GM23248 (cell line): Measurements from ENCODE around the gene CAMP. TPM values are rescaled to one million over a fixed set of nuclear protein-coding genes. Genes with fewer than 3 reads are reported as not detected.
"Not testable (repeated sequence)": the region's sequence is repeated elsewhere in the genome, so short reads cannot be mapped to it uniquely, and the experiment has no call there.

Experiments used
- DNase-seq: peaks from one replicate; pipeline ENCODE4 v3.0.0-alpha.2; 2015
- H2AFZ ChIP-seq: fragments of 200-600 bp; sonication (generic); 2 replicates; pipeline ENCODE4 v1.6.1; 2016; ENCODE audit warnings: antibody characterized with exemption
- H3F3A ChIP-seq: fragments of 200-600 bp; sonication (generic); 2 replicates; pipeline ENCODE4 v1.6.1; 2016; ENCODE audit warnings: mild to moderate bottlenecking, antibody characterized with exemption, mixed run types; ENCODE audit not compliant: insufficient read depth
- H3K27ac ChIP-seq: fragments of 200-600 bp; sonication (generic); 2 replicates; pipeline ENCODE4 v1.5.1; 2016; ENCODE audit warnings: mild to moderate bottlenecking
- H3K27me3 ChIP-seq: fragments of 200-600 bp; sonication (generic); replicated peaks from 2 replicates; pipeline ENCODE4 v1.6.1; 2016; ENCODE audit warnings: mild to moderate bottlenecking; ENCODE audit not compliant: insufficient read depth
- H3K36me3 ChIP-seq: fragments of 200-600 bp; sonication (generic); 2 replicates; pipeline ENCODE4 v1.6.1; 2016; ENCODE audit warnings: low read depth, mild to moderate bottlenecking
- H3K4me1 ChIP-seq: fragments of 200-600 bp; sonication (generic); 2 replicates; pipeline ENCODE4 v1.6.1; 2016; ENCODE audit warnings: mild to moderate bottlenecking; ENCODE audit not compliant: insufficient read depth
- H3K4me2 ChIP-seq: fragments of 200-600 bp; sonication (generic); one replicate; pipeline ENCODE4 v1.6.1; 2016; ENCODE audit warnings: mild to moderate bottlenecking; ENCODE audit not compliant: unreplicated experiment
- H3K4me3 ChIP-seq: fragments of 200-600 bp; sonication (generic); 2 replicates; pipeline ENCODE4 v1.5.1; 2016; ENCODE audit warnings: mild to moderate bottlenecking
- H3K79me2 ChIP-seq: fragments of 200-600 bp; sonication (generic); 2 replicates; pipeline ENCODE4 v1.6.1; 2016; ENCODE audit warnings: mild to moderate bottlenecking; ENCODE audit not compliant: insufficient read depth
- H3K9ac ChIP-seq: fragments of 200-600 bp; sonication (generic); 2 replicates; pipeline ENCODE4 v1.6.1; 2016; ENCODE audit warnings: mild to moderate bottlenecking
- H3K9me2 ChIP-seq: fragments of 200-600 bp; sonication (generic); 2 replicates; pipeline ENCODE4 v1.6.1; 2016; ENCODE audit warnings: mixed run types, mild to moderate bottlenecking, moderate library complexity; ENCODE audit not compliant: insufficient read depth
- H3K9me3 ChIP-seq: fragments of 200-600 bp; sonication (generic); one replicate; pipeline ENCODE4 v1.6.1; 2017; ENCODE audit warnings: low read depth
- H4K20me1 ChIP-seq: fragments of 200-600 bp; sonication (generic); 2 replicates; pipeline ENCODE4 v1.6.0; 2016; ENCODE audit not compliant: insufficient read depth
- EZH2 ChIP-seq: fragments of 200-600 bp; sonication (generic); IDR thresholded peaks from 2 replicates; pipeline ENCODE4 v1.6.1; 2018; ENCODE audit warnings: antibody characterized with exemption, mild to moderate bottlenecking; ENCODE audit not compliant: insufficient read depth, poor library complexity, severe bottlenecking
- EZH2phosphoT487 ChIP-seq: fragments of 200-600 bp; sonication (generic); IDR thresholded peaks from 2 replicates; pipeline ENCODE4 v1.6.1; 2018; ENCODE audit warnings: antibody characterized with exemption, moderate library complexity, mild to moderate bottlenecking, low read depth; ENCODE audit not compliant: insufficient read depth
- WGBS, 2 experiments: methylation state at CpG; one replicate each; pipeline ENCODE4 v1.1.6; 2015 to 2017; ENCODE audit warnings: low lambda C conversion rate in 2 of 2, low coverage in 1 of 2; ENCODE audit errors: missing lambda C conversion rate in 2 of 2; 5-methylcytosine and 5-hydroxymethylcytosine counted together
- in situ Hi-C: fragments of 300-500 bp; cut with MboI; formaldehyde crosslinking; loops from 2 replicates; pipeline ENCODE4 v1.15.0; 2020
- polyA plus RNA-seq: library from polyadenylated mRNA; unstranded; fragments of >200 nt; fragmentation: Nextera tagmentation; extraction: Ambion mirVana; gene quantifications from 2 replicates; pipeline ENCODE4 v1.2.1, GENCODE V29; 2016
- total RNA-seq: library from RNA; depleted of rRNA; stranded (reverse); fragments of >200 nt; shearing (Covaris generic); gene quantifications from 2 replicates; pipeline ENCODE4 v1.2.3, GENCODE V29; 2014

CAMP gene
- total and polyA plus RNA-seq, 2 experiments from 2014 or later: not detected

DNA sequence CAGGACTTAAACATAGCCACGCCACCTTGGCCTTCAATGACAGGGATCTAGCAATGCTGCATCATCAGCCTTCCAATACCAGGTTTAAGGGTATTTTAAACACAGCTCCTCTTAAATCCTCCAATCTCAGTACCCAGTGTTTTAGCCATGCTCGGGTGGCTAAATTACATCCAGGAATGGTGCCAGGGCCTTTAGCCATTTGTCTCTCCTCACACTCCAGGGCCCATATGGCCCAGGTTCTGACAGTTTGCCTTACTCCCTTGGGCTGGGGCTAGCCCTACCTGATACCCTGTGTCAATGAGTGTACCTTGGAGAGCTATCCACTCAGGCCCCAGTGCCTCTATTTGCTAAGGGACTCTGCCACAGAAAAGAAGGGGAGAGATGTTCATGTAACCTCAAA, 47.0 kb downstream of the CAMP start:
- no peaks in the 10 kb centered on the region for H3K4me1 ChIP-seq
- H3K27ac ChIP-seq: no peak overlapping the region
- H3K36me3 ChIP-seq: no peaks in the 10 kb centered on the region
- no peaks in the 10 kb centered on the region for H3F3A ChIP-seq
- H3K9ac ChIP-seq: no peak overlapping the region
- no peak overlapping the region for H3K4me3 ChIP-seq
- TF ChIP-seq EZH2phosphoT487: no peak
- no peak for TF ChIP-seq EZH2
- H3K27me3 ChIP-seq: no peaks in the 10 kb centered on the region
- no peaks in the 10 kb centered on the region for H4K20me1 ChIP-seq
- 51 to 58% methylated on average over 2 of the region's 2 CpGs for WGBS, 2 experiments
- no peaks in the 10 kb centered on the region for H3K79me2 ChIP-seq
- no peak overlapping the region for H2AFZ ChIP-seq
- no peak for DNase-seq
- no peaks in the 10 kb centered on the region for H3K9me2 ChIP-seq
- no peaks in the 10 kb centered on the region for H3K9me3 ChIP-seq
- H3K4me2 ChIP-seq: no peak overlapping the region
- in situ Hi-C loops: loop anchor here (10.0 kb wide), 1 partner anchor 164 kb away; the partner anchor contains the start of gene PLXNB1

DNA sequence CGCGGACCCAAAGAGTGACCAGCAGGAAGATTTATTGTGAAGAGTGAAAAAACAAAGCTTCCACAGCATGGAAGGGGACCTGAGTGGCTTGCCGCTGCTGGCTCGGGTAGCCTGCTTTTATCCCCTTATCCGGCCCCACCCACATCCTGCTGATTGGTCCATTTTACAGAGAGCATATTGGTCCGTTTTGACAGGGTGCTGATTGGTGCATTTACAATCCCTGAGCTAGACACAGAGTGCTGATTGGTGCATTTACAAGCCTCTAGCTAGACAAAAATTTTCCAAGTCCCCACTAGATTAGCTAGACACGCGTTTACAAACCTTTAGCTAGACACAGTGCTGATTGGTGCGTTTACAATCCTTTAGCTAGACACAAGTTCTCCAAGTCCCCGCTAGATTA, 47.9 kb downstream of the CAMP start:
- not testable (repeated sequence) for DNase-seq, H3K27ac ChIP-seq, H3K79me2 ChIP-seq, H3K27me3 ChIP-seq, H3K4me1 ChIP-seq, H3K9me2 ChIP-seq, H4K20me1 ChIP-seq, H3K9me3 ChIP-seq, H2AFZ ChIP-seq, H3K9ac ChIP-seq, H3F3A ChIP-seq, H3K4me2 ChIP-seq, H3K36me3 ChIP-seq, H3K4me3 ChIP-seq
- in situ Hi-C loops: loop anchor here (10.0 kb wide), 1 partner anchor 164 kb away; the partner anchor contains the start of gene PLXNB1
- 86 to 88% methylated on average over 10 of the region's 10 CpGs for WGBS, 2 experiments

DNA sequence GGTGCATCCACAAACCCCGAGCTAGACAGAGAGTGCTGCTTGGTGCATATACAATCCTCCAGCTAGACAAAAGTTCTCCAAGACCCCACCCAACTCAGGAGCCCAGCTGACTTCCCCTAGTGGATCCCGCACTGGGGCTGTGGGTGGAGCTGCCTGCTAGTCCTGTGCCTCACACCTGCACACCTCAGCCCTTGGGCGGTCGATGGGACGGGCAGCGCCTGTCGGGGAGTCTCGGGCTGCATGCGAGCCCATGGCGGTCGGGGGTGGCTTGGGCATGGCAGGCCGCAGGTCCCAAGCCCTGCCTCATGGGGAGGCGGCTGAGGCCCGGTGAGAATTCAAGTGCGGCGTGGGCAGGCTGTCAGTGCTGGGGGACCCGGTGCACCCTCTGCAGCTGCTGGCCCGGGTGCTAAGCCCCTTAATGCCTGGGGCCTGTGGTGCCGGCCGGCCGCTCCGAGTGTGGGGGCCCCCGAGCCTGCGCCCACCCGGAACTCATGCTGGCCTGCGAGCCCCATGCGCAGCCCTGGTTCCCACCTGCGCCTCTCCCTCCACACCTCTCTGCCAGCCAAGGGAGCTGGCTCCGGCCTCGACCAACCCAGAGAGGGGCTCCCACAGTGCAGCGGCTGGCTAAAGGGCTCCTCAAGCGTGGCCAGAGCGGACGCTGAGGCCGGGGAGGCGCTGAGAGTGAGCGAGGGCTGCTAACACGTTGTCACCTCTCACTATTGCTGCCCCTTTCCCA, 48.6 kb downstream of the CAMP start:
- no peaks in the 10 kb centered on the region for H3K79me2 ChIP-seq
- no peak overlapping the region for H2AFZ ChIP-seq
- H3F3A ChIP-seq: no peaks in the 10 kb centered on the region
- no peaks in the 10 kb centered on the region for H3K27me3 ChIP-seq
- no peaks in the 10 kb centered on the region for H3K4me1 ChIP-seq
- no peak overlapping the region for H3K27ac ChIP-seq
- no peaks in the 10 kb centered on the region for H3K9me3 ChIP-seq
- H4K20me1 ChIP-seq: no peaks in the 10 kb centered on the region
- no peak overlapping the region for H3K9ac ChIP-seq
- no peak overlapping the region for H3K4me2 ChIP-seq
- DNase-seq: no peak
- in situ Hi-C loops: loop anchor here (10.0 kb wide), 1 partner anchor 163 kb away; the partner anchor contains the start of gene PLXNB1
- H3K4me3 ChIP-seq: no peak overlapping the region
- no peak for TF ChIP-seq EZH2phosphoT487
- TF ChIP-seq EZH2: no peak
- H3K9me2 ChIP-seq: no peaks in the 10 kb centered on the region
- no peaks in the 10 kb centered on the region for H3K36me3 ChIP-seq
- 95 to 96% methylated on average over 34 to 36 of the region's 38 CpGs for WGBS, 2 experiments

DNA sequence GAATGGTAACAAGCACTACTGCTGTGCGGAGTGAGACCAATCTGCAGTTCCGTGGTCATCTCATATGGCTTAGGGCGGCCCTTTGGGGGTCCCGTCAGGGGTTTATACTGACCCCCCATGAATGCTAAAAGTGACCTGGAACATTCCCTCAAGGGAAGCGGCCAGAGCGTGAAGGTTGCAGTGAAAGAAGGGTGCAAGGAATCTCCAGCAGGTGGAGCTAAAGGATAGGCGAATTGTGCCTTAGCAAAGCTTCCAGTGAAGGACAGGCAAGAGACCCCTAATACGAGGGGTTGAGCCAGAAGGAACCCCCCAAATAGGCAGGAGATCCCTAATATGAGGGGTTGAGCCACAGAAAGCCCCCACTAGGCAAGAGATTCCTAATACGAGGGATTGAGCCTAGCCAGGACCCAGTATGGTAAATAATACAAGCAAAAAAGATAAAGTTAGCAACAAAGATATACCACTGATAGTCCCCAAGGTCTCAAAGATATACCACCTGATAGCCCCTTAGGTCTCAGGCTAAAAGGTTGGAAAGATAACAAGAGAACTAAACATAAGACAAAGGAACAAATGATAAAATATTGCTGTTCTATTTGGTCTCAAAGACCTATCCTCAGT, 50.4 kb downstream of the CAMP start:
- H3K4me3 ChIP-seq: no peak overlapping the region
- no peaks in the 10 kb centered on the region for H3K27me3 ChIP-seq
- H3K79me2 ChIP-seq: no peaks in the 10 kb centered on the region
- H2AFZ ChIP-seq: no peak overlapping the region
- H3K9me3 ChIP-seq: no peaks in the 10 kb centered on the region
- no peaks in the 10 kb centered on the region for H3K36me3 ChIP-seq
- 2 to 5% methylated on average over 9 of the region's 9 CpGs for WGBS, 2 experiments
- TF ChIP-seq EZH2 (no peak), EZH2phosphoT487 (no peak)
- no peak overlapping the region for H3K27ac ChIP-seq
- no peak overlapping the region for H3K4me2 ChIP-seq
- in situ Hi-C loops: loop anchor here (10.0 kb wide), 1 partner anchor 161 kb away; the partner anchor contains the start of gene PLXNB1
- peak; percentile 70 for DNase-seq
- no peaks in the 10 kb centered on the region for H3F3A ChIP-seq
- H4K20me1 ChIP-seq: no peaks in the 10 kb centered on the region
- H3K4me1 ChIP-seq: no peaks in the 10 kb centered on the region
- H3K9me2 ChIP-seq: no peaks in the 10 kb centered on the region
- no peak overlapping the region for H3K9ac ChIP-seq
